Endothelial cell of umbilical vein (primary cell): ENCODE measurements around the gene CACNB4. TPM values are rescaled to one million over a fixed set of nuclear protein-coding genes. Genes with fewer than 3 reads are reported as not detected.
"Not testable (repeated sequence)": the region's sequence is repeated elsewhere in the genome, so short reads cannot be mapped to it uniquely, and the experiment has no call there.

Source experiments
- BruUV-seq: library from RNA; stranded (reverse); fragments of 400-500 nt; replicated peaks from 2 replicates; lab custom pipeline; 2021; lab: Mats Ljungman, UMichigan
- CTCF ChIA-PET: fragments of 300-600, 350-600 bp; sonication (Branson Sonifier 250); formaldehyde crosslinking; loops from one replicate; lab custom pipeline; 2021; ENCODE audit warnings: antibody characterized with exemption, inconsistent platforms; lab: Charles Lee
- POLR2A ChIA-PET: fragments of 300-600, 350-600 bp; sonication (Branson Sonifier 250); formaldehyde crosslinking; loops from one replicate; lab custom pipeline; 2021; ENCODE audit warnings: antibody characterized with exemption, inconsistent platforms; lab: Charles Lee
- DNase-seq: peaks from one replicate; pipeline ENCODE4 v3.0.0-alpha.2; 2011; ENCODE audit warnings: low read depth, low spot score
- FAIRE-seq: peaks from 2 replicates; lab custom pipeline; 2011; peaks lifted over from hg19 to GRCh38; lab: Jason Lieb, UNC
- H2AFZ ChIP-seq: 2 replicates; pipeline ENCODE4 v1.6.0; 2012; ENCODE audit warnings: low read depth, low read length, control low read depth, inconsistent platforms
- H3K27ac ChIP-seq: 2 replicates; pipeline ENCODE4 v1.5.1; 2011; ENCODE audit warnings: low read depth, mild to moderate bottlenecking, control low read depth, low read length, moderate library complexity; ENCODE audit not compliant: insufficient read depth
- H3K27me3 ChIP-seq, 2 experiments: 2 replicates each; pipeline versions ENCODE4 v1.6.0 to v1.6.1; 2011; ENCODE audit warnings: low read length in 2 of 2, mixed read lengths in 1 of 2; ENCODE audit not compliant: control insufficient read depth in 2 of 2, insufficient read depth in 2 of 2
- H3K36me3 ChIP-seq, 2 experiments: 2 replicates in 1 of 2; 3 replicates in 1 of 2; pipeline ENCODE4 v1.5.1; 2011; ENCODE audit warnings: low read length in 2 of 2, mild to moderate bottlenecking in 1 of 2, moderate library complexity in 1 of 2; ENCODE audit not compliant: control insufficient read depth in 2 of 2, insufficient read depth in 2 of 2; ENCODE audit errors: extremely low read depth in 1 of 2
- H3K4me1 ChIP-seq: 3 replicates; pipeline ENCODE4 v1.5.1; 2011; ENCODE audit warnings: mild to moderate bottlenecking, low read length; ENCODE audit not compliant: control insufficient read depth, insufficient read depth; ENCODE audit errors: extremely low read depth
- H3K4me2 ChIP-seq: 2 replicates; pipeline ENCODE4 v1.6.1; 2011; ENCODE audit warnings: low read length, control low read depth, mixed read lengths; ENCODE audit not compliant: insufficient read depth
- H3K4me3 ChIP-seq, 3 experiments: fragments of 200-600 bp in 1 of 3; sonication (generic), shearing (Covaris generic) in 1 of 3; replicated peaks in 1 of 3; 2 replicates each; pipeline ENCODE4 v1.5.1; 2011 to 2016; ENCODE audit warnings: control low read depth in 3 of 3, low read length in 3 of 3, mild to moderate bottlenecking in 2 of 3, inconsistent platforms in 1 of 3, low read depth in 1 of 3, moderate library complexity in 1 of 3; ENCODE audit not compliant: insufficient read depth in 1 of 3
- H3K79me2 ChIP-seq: 2 replicates; pipeline ENCODE4 v1.6.0; 2012; ENCODE audit warnings: low read length, inconsistent platforms; ENCODE audit not compliant: control insufficient read depth, insufficient read depth
- H3K9ac ChIP-seq: replicated peaks from 2 replicates; pipeline ENCODE3; 2011; ENCODE audit warnings: low read length, control low read depth; ENCODE audit not compliant: insufficient read depth; ENCODE audit errors: extremely low read depth
- H3K9me1 ChIP-seq: replicated peaks from 3 replicates; pipeline ENCODE4 v1.6.0; 2011; ENCODE audit warnings: mild to moderate bottlenecking, low read length; ENCODE audit not compliant: control insufficient read depth, insufficient read depth; ENCODE audit errors: extremely low read depth
- H3K9me3 ChIP-seq: replicated peaks from 2 replicates; pipeline ENCODE4 v1.5.1; 2012; ENCODE audit warnings: low read length, inconsistent platforms; ENCODE audit not compliant: control insufficient read depth, insufficient read depth
- H4K20me1 ChIP-seq: replicated peaks from 2 replicates; pipeline ENCODE3; 2011; ENCODE audit warnings: mild to moderate bottlenecking, low read length; ENCODE audit not compliant: control insufficient read depth, insufficient read depth; ENCODE audit errors: extremely low read depth
- FOS ChIP-seq: IDR thresholded peaks from 2 replicates; pipeline ENCODE4 v1.6.1; 2011; ENCODE audit warnings: mild to moderate bottlenecking, low read length, moderate library complexity, borderline replicate concordance; ENCODE audit not compliant: insufficient read depth
- GATA2 ChIP-seq: IDR thresholded peaks from 2 replicates; pipeline ENCODE4 v1.7.0; 2011; ENCODE audit warnings: low read depth, mild to moderate bottlenecking, moderate library complexity, mixed read lengths, low read length; ENCODE audit not compliant: insufficient read length, insufficient read depth
- JUN ChIP-seq: IDR thresholded peaks from 2 replicates; pipeline ENCODE4 v1.6.1; 2011; ENCODE audit warnings: borderline replicate concordance, low read depth; ENCODE audit not compliant: insufficient read length, insufficient read depth
- POLR2A ChIP-seq: IDR thresholded peaks from 2 replicates; pipeline ENCODE4 v1.6.1; 2012; ENCODE audit warnings: low read depth, mild to moderate bottlenecking, control low read depth, low read length
- POLR2AphosphoS5 ChIP-seq: IDR thresholded peaks from 2 replicates; pipeline ENCODE4 v1.6.1; 2012; ENCODE audit warnings: low read depth, mild to moderate bottlenecking, control low read depth, low read length, moderate library complexity; ENCODE audit not compliant: insufficient read depth
- dilution Hi-C: fragments of 300-500 bp; cut with MboI; formaldehyde crosslinking; loops from one replicate; pipeline ENCODE4 v1.15.0; 2019; ENCODE audit warnings: low sequenced_read_pairs; ENCODE audit not compliant: extremely low pct_ligation_motif_present
- intact Hi-C: fragments of 100-400 bp; cut with micrococcal nuclease; formaldehyde crosslinking; loops from one replicate; pipeline ENCODE4 v1.10.0; 2022
- polyA plus RNA-seq, 4 experiments: library from polyadenylated mRNA; depleted of rRNA in 3 of 4; stranded (reverse) in 3 of 4; unstranded in 1 of 4; fragments of >200 nt; gene quantifications; 2 replicates each; pipeline versions ENCODE4 v1.2.1 to v1.2.3, GENCODE V29; 2011 to 2012; ENCODE audit warnings: missing spikeins in 1 of 4
- total RNA-seq: library from RNA; stranded (reverse); gene quantifications from 2 replicates; pipeline ENCODE4 v1.2.3, GENCODE V29; 2021
- TF ChIP-seq, protein P1 (sequence below): IDR thresholded peaks from 2 replicates; pipeline ENCODE4 v1.6.1; 2011; ENCODE audit not compliant: insufficient read depth, insufficient read length

The CACNB4 gene
- total and polyA plus RNA-seq, 2 donors (not counting 3 experiments of a cell fraction or from before 2014, with no cell fraction given), result 0.23 to 0.58 TPM

- H3K9ac ChIP-seq, result no peak overlapping the region
- H3K79me2 ChIP-seq, result no peaks in the 10 kb centered on the region
- no peak overlapping the region for H3K4me2 ChIP-seq
- no peak for FAIRE-seq
- no peak overlapping the region for H2AFZ ChIP-seq
- H3K9me1 ChIP-seq, result no peaks in the 10 kb centered on the region
- ChIA-PET CTCF (interaction anchor here (0.6 kb wide), 1 partner anchor 16 kb away, joined by 3 read pairs; no protein-coding TSS in a partner anchor), POLR2A (no interaction called here)
- TF ChIP-seq JUN, result no peak
- no peak for TF ChIP-seq POLR2AphosphoS5
- no peak for TF ChIP-seq POLR2A
- no peak for TF ChIP-seq FOS
- no peak for TF ChIP-seq GATA2
- TF ChIP-seq, protein P1, sequence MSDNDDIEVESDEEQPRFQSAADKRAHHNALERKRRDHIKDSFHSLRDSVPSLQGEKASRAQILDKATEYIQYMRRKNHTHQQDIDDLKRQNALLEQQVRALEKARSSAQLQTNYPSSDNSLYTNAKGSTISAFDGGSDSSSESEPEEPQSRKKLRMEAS, result no peak
- no peaks in the 10 kb centered on the region for H3K36me3 ChIP-seq
- no peaks in the 10 kb centered on the region for H4K20me1 ChIP-seq
- no peaks in the 10 kb centered on the region for H3K4me1 ChIP-seq
- intact Hi-C loops (no loop called here), dilution Hi-C loops (no loop called here)
- DNase-seq, result no peak
- H3K4me3 ChIP-seq, result no peak overlapping the region
- no peaks in the 10 kb centered on the region for H3K9me3 ChIP-seq
- peaks cover 3 to 9% of the 10 kb centered on the region in 2 experiments for H3K27me3 ChIP-seq
- no peak overlapping the region for H3K27ac ChIP-seq
- no TSS peak for BruUV-seq
Measured at GRCh38 chr2:151996243-151997003, 102.4 kb downstream of the CACNB4 start.

- DNase-seq (no peak), FAIRE-seq (no peak)
- H3K4me1 ChIP-seq, result no peaks in the 10 kb centered on the region
- no peak overlapping the region for H3K4me2 ChIP-seq
- H4K20me1 ChIP-seq, result no peaks in the 10 kb centered on the region
- no peak for TF ChIP-seq POLR2A
- peaks cover 5 to 11% of the 10 kb centered on the region in 2 experiments for H3K27me3 ChIP-seq
- H3K9ac ChIP-seq, result no peak overlapping the region
- no peaks in the 10 kb centered on the region for H3K9me3 ChIP-seq
- H3K36me3 ChIP-seq, result no peaks in the 10 kb centered on the region
- BruUV-seq, result no TSS peak
- dilution Hi-C loops, result no loop called here
- H3K4me3 ChIP-seq, result no peak overlapping the region
- H3K27ac ChIP-seq, result no peak overlapping the region
- ChIA-PET POLR2A (no interaction called here), CTCF (no interaction called here)
- H3K79me2 ChIP-seq, result no peaks in the 10 kb centered on the region
- intact Hi-C loops, result no loop called here
- no peak overlapping the region for H2AFZ ChIP-seq
- no peaks in the 10 kb centered on the region for H3K9me1 ChIP-seq
Measured at GRCh38 chr2:151995161-151995557, 103.7 kb downstream of the CACNB4 start.

DNA sequence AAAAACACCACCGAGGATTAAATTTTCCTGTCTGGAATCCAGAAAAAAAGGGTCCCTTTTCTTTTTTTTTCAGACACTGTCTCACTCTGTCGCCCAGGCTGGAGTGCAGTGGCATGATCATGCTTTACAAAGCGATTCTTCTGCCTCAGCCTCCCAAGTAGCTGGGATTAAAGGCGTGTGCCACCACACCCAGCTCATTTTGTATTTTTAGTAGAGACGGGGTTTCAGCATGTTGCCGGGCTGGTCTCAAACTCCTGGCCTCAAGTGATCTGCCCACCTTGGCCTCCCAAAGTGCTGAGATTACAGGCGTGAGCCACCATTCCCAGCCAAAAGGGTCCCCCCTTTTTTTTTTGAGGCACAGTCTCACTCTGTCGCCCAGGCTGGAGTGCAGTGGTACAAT lies 104.7 kb downstream of the CACNB4 start:
- H3K4me1 ChIP-seq, BruUV-seq, H3K9me1 ChIP-seq, H3K9me3 ChIP-seq, H3K4me3 ChIP-seq, FAIRE-seq, intact Hi-C loops, H3K9ac ChIP-seq, dilution Hi-C loops, POLR2A ChIA-PET, H4K20me1 ChIP-seq, H3K27ac ChIP-seq, H3K79me2 ChIP-seq, H2AFZ ChIP-seq, H3K36me3 ChIP-seq, CTCF ChIA-PET, H3K4me2 ChIP-seq, DNase-seq: not testable (repeated sequence)
- peaks cover 6 to 11% of the 10 kb centered on the region in 2 experiments for H3K27me3 ChIP-seq
